ENCODE data around the gene RELB. TPM values are rescaled to one million over a fixed set of nuclear protein-coding genes. Genes with fewer than 3 reads are reported as not detected.

RELB gene
- total and polyA plus RNA-seq, 9 of the 15 experiments (the other 6 are each of a cell fraction or from before 2014, with no cell fraction given), result 0.15 to 1.1 (median 0.28) TPM; not detected in 2

DNA sequence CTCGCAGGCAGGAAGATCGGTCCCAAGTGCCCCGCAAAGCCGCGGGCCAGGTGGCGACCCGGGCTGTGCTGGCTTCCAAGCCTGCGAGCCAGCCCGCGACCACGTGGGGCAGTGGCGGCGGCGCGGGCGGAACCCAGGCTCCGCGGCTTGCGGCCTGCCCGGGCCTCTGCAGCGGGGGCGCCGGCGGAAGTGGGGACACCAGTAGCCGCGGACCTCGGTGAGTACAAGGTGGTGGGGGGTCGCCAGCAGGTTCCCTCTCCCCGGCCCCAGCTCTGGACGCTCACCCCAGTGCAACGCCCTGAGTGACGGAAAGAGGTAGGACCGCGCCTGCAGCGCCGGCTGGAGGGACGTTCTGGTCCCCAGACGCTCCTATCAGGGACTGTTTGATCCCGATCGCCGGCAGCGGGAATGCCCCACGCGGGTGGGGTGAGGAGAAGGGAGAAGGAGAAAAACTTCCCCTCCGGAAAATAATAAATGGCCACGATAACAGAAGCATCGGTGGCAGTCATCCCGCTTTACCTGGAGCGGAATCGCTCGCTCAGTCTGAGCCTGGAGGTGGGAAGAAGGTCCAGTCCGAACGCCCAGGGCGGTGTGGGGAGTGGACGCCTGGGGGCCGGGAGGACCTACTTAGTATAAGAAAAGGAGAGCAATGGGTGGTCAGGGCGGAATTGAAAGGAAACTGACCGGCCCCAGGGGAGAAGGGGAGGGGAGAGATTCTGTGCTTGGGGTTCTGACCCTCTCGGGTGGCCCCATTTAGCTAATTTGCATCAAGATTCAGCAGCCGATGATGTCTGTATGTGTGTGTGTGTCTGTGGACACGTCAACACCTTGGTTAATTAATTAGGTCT lies 78.0 kb downstream of the RELB start, which contains the start of gene GEMIN7 (continued):
- TF ChIP-seq, protein P1, sequence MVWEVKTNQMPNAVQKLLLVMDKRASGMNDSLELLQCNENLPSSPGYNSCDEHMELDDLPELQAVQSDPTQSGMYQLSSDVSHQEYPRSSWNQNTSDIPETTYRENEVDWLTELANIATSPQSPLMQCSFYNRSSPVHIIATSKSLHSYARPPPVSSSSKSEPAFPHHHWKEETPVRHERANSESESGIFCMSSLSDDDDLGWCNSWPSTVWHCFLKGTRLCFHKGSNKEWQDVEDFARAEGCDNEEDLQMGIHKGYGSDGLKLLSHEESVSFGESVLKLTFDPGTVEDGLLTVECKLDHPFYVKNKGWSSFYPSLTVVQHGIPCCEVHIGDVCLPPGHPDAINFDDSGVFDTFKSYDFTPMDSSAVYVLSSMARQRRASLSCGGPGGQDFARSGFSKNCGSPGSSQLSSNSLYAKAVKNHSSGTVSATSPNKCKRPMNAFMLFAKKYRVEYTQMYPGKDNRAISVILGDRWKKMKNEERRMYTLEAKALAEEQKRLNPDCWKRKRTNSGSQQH (CRISPR knock-in tag; IDR thresholded peaks at IDR 0.05), result no peak
- TF ChIP-seq, protein P2, sequence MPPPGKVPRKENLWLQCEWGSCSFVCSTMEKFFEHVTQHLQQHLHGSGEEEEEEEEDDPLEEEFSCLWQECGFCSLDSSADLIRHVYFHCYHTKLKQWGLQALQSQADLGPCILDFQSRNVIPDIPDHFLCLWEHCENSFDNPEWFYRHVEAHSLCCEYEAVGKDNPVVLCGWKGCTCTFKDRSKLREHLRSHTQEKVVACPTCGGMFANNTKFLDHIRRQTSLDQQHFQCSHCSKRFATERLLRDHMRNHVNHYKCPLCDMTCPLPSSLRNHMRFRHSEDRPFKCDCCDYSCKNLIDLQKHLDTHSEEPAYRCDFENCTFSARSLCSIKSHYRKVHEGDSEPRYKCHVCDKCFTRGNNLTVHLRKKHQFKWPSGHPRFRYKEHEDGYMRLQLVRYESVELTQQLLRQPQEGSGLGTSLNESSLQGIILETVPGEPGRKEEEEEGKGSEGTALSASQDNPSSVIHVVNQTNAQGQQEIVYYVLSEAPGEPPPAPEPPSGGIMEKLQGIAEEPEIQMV (tag; conservative IDR thresholded peaks at IDR 0.05; ENCODE audit: low read depth), result no peak
- TF ChIP-seq ZNF41 (CRISPR knock-in tag; conservative IDR thresholded peaks at IDR 0.05) (peak; percentile 34; the same call in 1 of the 2 replicates), KHSRP (IDR thresholded peaks at IDR 0.05) (no peak), HMG20A (CRISPR knock-in tag; conservative IDR thresholded peaks at IDR 0.05) (no peak), ZBTB17 (CRISPR knock-in tag; IDR thresholded peaks at IDR 0.05) (peak; percentile 29; the same call in 1 of the 2 replicates), CREM (IDR thresholded peaks at IDR 0.05; ENCODE audit: low read depth) (peak; percentile 64), MEF2D (tag; conservative IDR thresholded peaks at IDR 0.05; ENCODE audit: low read depth) (no peak), SMARCC2 (IDR thresholded peaks at IDR 0.05; ENCODE audit: low read depth) (no peak), RBM14 (IDR thresholded peaks at IDR 0.05; ENCODE audit: borderline replicate concordance, insufficient read depth, low read depth, low read length) (no peak), RBM22 (IDR thresholded peaks at IDR 0.05; ENCODE audit: low read depth, low read length, poor library complexity, severe bottlenecking) (peak; percentile 93), RAD21 (CRISPR knock-in tag; conservative IDR thresholded peaks at IDR 0.05 in 1 of 2, IDR thresholded peaks at IDR 0.05 in 1 of 2) (0 out of 4 replicates have a peak, but pooled peaks of 1 of the 2 experiments have one; percentile 15), SRSF3 (IDR thresholded peaks at IDR 0.05; ENCODE audit: insufficient read depth, low read length) (no peak), TRIM28 (IDR thresholded peaks at IDR 0.05) (no peak)
- TF ChIP-seq, protein P3, sequence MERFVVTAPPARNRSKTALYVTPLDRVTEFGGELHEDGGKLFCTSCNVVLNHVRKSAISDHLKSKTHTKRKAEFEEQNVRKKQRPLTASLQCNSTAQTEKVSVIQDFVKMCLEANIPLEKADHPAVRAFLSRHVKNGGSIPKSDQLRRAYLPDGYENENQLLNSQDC (CRISPR knock-in tag; IDR thresholded peaks at IDR 0.05), result peak; percentile 39; the same call in 1 of the 2 replicates
- TF ChIP-seq, protein P4, sequence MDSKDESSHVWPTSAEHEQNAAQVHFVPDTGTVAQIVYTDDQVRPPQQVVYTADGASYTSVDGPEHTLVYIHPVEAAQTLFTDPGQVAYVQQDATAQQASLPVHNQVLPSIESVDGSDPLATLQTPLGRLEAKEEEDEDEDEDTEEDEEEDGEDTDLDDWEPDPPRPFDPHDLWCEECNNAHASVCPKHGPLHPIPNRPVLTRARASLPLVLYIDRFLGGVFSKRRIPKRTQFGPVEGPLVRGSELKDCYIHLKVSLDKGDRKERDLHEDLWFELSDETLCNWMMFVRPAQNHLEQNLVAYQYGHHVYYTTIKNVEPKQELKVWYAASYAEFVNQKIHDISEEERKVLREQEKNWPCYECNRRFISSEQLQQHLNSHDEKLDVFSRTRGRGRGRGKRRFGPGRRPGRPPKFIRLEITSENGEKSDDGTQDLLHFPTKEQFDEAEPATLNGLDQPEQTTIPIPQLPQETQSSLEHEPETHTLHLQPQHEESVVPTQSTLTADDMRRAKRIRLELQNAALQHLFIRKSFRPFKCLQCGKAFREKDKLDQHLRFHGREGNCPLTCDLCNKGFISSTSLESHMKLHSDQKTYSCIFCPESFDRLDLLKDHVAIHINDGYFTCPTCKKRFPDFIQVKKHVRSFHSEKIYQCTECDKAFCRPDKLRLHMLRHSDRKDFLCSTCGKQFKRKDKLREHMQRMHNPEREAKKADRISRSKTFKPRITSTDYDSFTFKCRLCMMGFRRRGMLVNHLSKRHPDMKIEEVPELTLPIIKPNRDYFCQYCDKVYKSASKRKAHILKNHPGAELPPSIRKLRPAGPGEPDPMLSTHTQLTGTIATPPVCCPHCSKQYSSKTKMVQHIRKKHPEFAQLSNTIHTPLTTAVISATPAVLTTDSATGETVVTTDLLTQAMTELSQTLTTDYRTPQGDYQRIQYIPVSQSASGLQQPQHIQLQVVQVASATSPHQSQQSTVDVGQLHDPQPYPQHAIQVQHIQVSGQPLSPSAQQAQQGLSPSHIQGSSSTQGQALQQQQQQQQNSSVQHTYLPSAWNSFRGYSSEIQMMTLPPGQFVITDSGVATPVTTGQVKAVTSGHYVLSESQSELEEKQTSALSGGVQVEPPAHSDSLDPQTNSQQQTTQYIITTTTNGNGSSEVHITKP (IDR thresholded peaks at IDR 0.05; ENCODE audit: partially characterized antibody), result peak; percentile 29
- TF ChIP-seq, protein P5, sequence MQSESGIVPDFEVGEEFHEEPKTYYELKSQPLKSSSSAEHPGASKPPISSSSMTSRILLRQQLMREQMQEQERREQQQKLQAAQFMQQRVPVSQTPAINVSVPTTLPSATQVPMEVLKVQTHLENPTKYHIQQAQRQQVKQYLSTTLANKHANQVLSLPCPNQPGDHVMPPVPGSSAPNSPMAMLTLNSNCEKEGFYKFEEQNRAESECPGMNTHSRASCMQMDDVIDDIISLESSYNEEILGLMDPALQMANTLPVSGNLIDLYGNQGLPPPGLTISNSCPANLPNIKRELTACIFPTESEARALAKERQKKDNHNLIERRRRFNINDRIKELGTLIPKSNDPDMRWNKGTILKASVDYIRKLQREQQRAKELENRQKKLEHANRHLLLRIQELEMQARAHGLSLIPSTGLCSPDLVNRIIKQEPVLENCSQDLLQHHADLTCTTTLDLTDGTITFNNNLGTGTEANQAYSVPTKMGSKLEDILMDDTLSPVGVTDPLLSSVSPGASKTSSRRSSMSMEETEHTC (IDR thresholded peaks at IDR 0.05), result peak; percentile 78; the same call in 1 of the 2 replicates

All from K562 (cell line).